HEK293 (cell line): ENCODE data around the gene SMARCA1.
A peak's percentile ranks its signal among the peaks of the same experiment; 100 is the strongest.

Experiments used
- CTCF ChIA-PET: fragments of 350-600 bp; formaldehyde crosslinking; extraction: SDS; loops from one replicate; lab custom pipeline; 2021; ENCODE audit warnings: antibody characterized with exemption; lab: Yijun Ruan, JAX
- POLR2A ChIA-PET: fragments of 300-600 bp; formaldehyde crosslinking; extraction: SDS; loops from one replicate; lab custom pipeline; 2020; ENCODE audit warnings: antibody characterized with exemption, inconsistent platforms; lab: Yijun Ruan, JAX
- H3K27ac ChIP-seq: fragments of 200-500 bp; sonication (Bioruptor generic); 2 replicates; pipeline ENCODE4 v1.5.1; 2014; ENCODE audit warnings: low read depth, low read length, control low read depth, inconsistent platforms; ENCODE audit errors: extremely low read depth
- H3K36me3 ChIP-seq, 2 experiments: fragments of 200-500 bp in 1 of 2; sonication (Bioruptor generic) in 1 of 2; 1 replicate in 1 of 2; 2 replicates in 1 of 2; pipeline ENCODE4 v1.5.1; 2014 to 2017; ENCODE audit warnings: inconsistent platforms in 2 of 2, low read length in 2 of 2; ENCODE audit not compliant: control insufficient read depth in 2 of 2, insufficient read depth in 1 of 2
- H3K4me1 ChIP-seq: fragments of 200-500 bp; sonication (Bioruptor generic); 2 replicates; pipeline ENCODE4 v1.5.1; 2014; ENCODE audit warnings: mild to moderate bottlenecking, low read length, inconsistent platforms; ENCODE audit not compliant: control insufficient read depth, insufficient read depth
- H3K4me3 ChIP-seq: 2 replicates; pipeline ENCODE4 v1.5.1; 2011; ENCODE audit warnings: low read depth, mild to moderate bottlenecking, control low read depth, low read length, moderate library complexity
- H3K9me3 ChIP-seq: fragments of 200-500 bp; sonication (Bioruptor generic); 2 replicates; pipeline ENCODE4 v1.5.1; 2014; ENCODE audit warnings: low read depth, low read length, inconsistent platforms; ENCODE audit not compliant: control insufficient read depth, insufficient read depth
- BCL11A ChIP-seq: fragments of 450-650 bp; formaldehyde crosslinking; IDR thresholded peaks from 2 replicates; pipeline ENCODE4 v1.5.1; 2016; ENCODE audit warnings: low read depth, missing biosample characterization, missing genetic modification characterization
- GLIS1 ChIP-seq: fragments of 450-650 bp; formaldehyde crosslinking; IDR thresholded peaks from 2 replicates; pipeline ENCODE4 v1.5.1; 2016; ENCODE audit warnings: missing biosample characterization, missing genetic modification characterization
- HOXD13 ChIP-seq: sonication (generic); formaldehyde crosslinking; IDR thresholded peaks from 2 replicates; pipeline ENCODE4 v1.8.0; 2022; ENCODE audit warnings: missing genetic modification reagents, borderline replicate concordance
- IKZF3 ChIP-seq: fragments of 450-650 bp; IDR thresholded peaks from 2 replicates; pipeline ENCODE4 v1.5.0; 2018; ENCODE audit warnings: missing biosample characterization, mild to moderate bottlenecking, missing genetic modification characterization, moderate library complexity
- PRDM4 ChIP-seq: fragments of 450-650 bp; formaldehyde crosslinking; IDR thresholded peaks from 2 replicates; pipeline ENCODE4 v1.5.1; 2017; ENCODE audit warnings: missing biosample characterization, missing genetic modification characterization
- YY1 ChIP-seq: fragments of 450-650 bp; formaldehyde crosslinking; IDR thresholded peaks from 2 replicates; pipeline ENCODE4 v1.5.1; 2018; ENCODE audit warnings: missing biosample characterization, missing genetic modification characterization
- ZBTB17 ChIP-seq: fragments of 450-650 bp; formaldehyde crosslinking; IDR thresholded peaks from 2 replicates; pipeline ENCODE4 v1.5.1; 2016; ENCODE audit warnings: missing biosample characterization, missing genetic modification characterization
- ZBTB44 ChIP-seq: fragments of 450-650 bp; IDR thresholded peaks from 2 replicates; pipeline ENCODE4 v1.5.1; 2018; ENCODE audit warnings: missing biosample characterization, mild to moderate bottlenecking, missing genetic modification characterization
- ZIC2 ChIP-seq: fragments of 450-650 bp; formaldehyde crosslinking; IDR thresholded peaks from 2 replicates; pipeline ENCODE4 v1.5.1; 2016; ENCODE audit warnings: missing biosample characterization, missing genetic modification characterization
- ZNF146 ChIP-seq: fragments of 450-650 bp; formaldehyde crosslinking; IDR thresholded peaks from 2 replicates; pipeline ENCODE4 v1.5.1; 2016; ENCODE audit warnings: missing biosample characterization, missing genetic modification characterization
- ZNF23 ChIP-seq: fragments of 450-650 bp; formaldehyde crosslinking; IDR thresholded peaks from 2 replicates; pipeline ENCODE4 v1.5.1; 2016; ENCODE audit warnings: missing biosample characterization, missing genetic modification characterization, borderline replicate concordance
- ZNF302 ChIP-seq: fragments of 450-650 bp; formaldehyde crosslinking; IDR thresholded peaks from 2 replicates; pipeline ENCODE4 v1.5.1; 2016; ENCODE audit warnings: missing biosample characterization, missing genetic modification characterization, low read depth
- ZNF335 ChIP-seq: fragments of 450-650 bp; formaldehyde crosslinking; conservative IDR thresholded peaks from 2 replicates; pipeline ENCODE4 v1.5.1; 2016; ENCODE audit warnings: missing biosample characterization, missing genetic modification characterization
- ZNF416 ChIP-seq: fragments of 450-650 bp; formaldehyde crosslinking; IDR thresholded peaks from 2 replicates; pipeline ENCODE4 v1.5.1; 2016; ENCODE audit warnings: missing biosample characterization, missing genetic modification characterization
- ZNF560 ChIP-seq: fragments of 450-650 bp; formaldehyde crosslinking; IDR thresholded peaks from 2 replicates; pipeline ENCODE4 v1.5.1; 2017; ENCODE audit warnings: missing biosample characterization, missing genetic modification characterization, borderline replicate concordance
- ZNF596 ChIP-seq: fragments of 450-650 bp; IDR thresholded peaks from 2 replicates; pipeline ENCODE4 v1.5.0; 2018; ENCODE audit warnings: missing biosample characterization, mild to moderate bottlenecking, missing genetic modification characterization, moderate library complexity
- ZNF629 ChIP-seq: fragments of 450-650 bp; formaldehyde crosslinking; IDR thresholded peaks from 2 replicates; pipeline ENCODE4 v1.5.1; 2017; ENCODE audit warnings: missing biosample characterization, missing genetic modification characterization
- ZNF707 ChIP-seq: fragments of 450-650 bp; formaldehyde crosslinking; IDR thresholded peaks from 2 replicates; pipeline ENCODE4 v1.5.1; 2016; ENCODE audit warnings: missing biosample characterization, missing genetic modification characterization
- ZNF747 ChIP-seq: fragments of 450-650 bp; formaldehyde crosslinking; IDR thresholded peaks from 2 replicates; pipeline ENCODE4 v1.5.1; 2016; ENCODE audit warnings: missing biosample characterization, missing genetic modification characterization
- ZNF843 ChIP-seq: fragments of 450-650 bp; formaldehyde crosslinking; IDR thresholded peaks from 2 replicates; pipeline ENCODE4 v1.5.1; 2016; ENCODE audit warnings: missing biosample characterization, missing genetic modification characterization
- ZXDB ChIP-seq: fragments of 450-650 bp; formaldehyde crosslinking; IDR thresholded peaks from 2 replicates; pipeline ENCODE4 v1.5.1; 2016; ENCODE audit warnings: missing biosample characterization, missing genetic modification characterization
- TF ChIP-seq, protein P1 (sequence below): fragments of 450-650 bp; formaldehyde crosslinking; IDR thresholded peaks from 2 replicates; pipeline ENCODE4 v1.5.1; 2016; ENCODE audit warnings: missing biosample characterization, missing genetic modification characterization
- TF ChIP-seq, protein P2 (sequence below): fragments of 450-650 bp; formaldehyde crosslinking; IDR thresholded peaks from 2 replicates; pipeline ENCODE4 v1.5.1; 2016; ENCODE audit warnings: missing biosample characterization, missing genetic modification characterization
- TF ChIP-seq, protein P3 (sequence below): fragments of 450-650 bp; IDR thresholded peaks from 2 replicates; pipeline ENCODE4 v1.5.1; 2018; ENCODE audit warnings: missing biosample characterization, missing genetic modification characterization

SMARCA1 gene

DNA sequence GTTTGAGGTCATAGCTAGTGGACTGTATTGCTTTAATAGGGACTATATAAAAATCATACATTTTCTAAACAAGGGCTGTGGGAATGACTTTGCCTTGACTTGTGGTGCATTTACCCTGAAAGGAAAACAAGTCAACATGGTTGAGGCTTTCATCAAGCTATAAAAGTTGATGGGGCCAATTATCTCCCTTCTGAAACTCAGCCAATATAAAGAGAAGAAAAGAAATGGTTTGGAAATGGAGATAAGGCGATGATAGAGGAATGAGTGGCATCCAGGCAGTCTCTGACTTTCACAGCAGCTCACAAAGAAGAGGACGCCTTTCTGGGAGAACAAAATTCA, 118.7 kb downstream of the SMARCA1 start (continued):
- peak; percentile 94 for TF ChIP-seq ZNF843 (tag by site-specific recombination)
- TF ChIP-seq ZNF629 (tag by site-specific recombination) = peak; percentile 78
- TF ChIP-seq ZBTB44 (tag by site-specific recombination) = peak; percentile 89
- TF ChIP-seq ZNF707 = no peak
- TF ChIP-seq, protein P1, sequence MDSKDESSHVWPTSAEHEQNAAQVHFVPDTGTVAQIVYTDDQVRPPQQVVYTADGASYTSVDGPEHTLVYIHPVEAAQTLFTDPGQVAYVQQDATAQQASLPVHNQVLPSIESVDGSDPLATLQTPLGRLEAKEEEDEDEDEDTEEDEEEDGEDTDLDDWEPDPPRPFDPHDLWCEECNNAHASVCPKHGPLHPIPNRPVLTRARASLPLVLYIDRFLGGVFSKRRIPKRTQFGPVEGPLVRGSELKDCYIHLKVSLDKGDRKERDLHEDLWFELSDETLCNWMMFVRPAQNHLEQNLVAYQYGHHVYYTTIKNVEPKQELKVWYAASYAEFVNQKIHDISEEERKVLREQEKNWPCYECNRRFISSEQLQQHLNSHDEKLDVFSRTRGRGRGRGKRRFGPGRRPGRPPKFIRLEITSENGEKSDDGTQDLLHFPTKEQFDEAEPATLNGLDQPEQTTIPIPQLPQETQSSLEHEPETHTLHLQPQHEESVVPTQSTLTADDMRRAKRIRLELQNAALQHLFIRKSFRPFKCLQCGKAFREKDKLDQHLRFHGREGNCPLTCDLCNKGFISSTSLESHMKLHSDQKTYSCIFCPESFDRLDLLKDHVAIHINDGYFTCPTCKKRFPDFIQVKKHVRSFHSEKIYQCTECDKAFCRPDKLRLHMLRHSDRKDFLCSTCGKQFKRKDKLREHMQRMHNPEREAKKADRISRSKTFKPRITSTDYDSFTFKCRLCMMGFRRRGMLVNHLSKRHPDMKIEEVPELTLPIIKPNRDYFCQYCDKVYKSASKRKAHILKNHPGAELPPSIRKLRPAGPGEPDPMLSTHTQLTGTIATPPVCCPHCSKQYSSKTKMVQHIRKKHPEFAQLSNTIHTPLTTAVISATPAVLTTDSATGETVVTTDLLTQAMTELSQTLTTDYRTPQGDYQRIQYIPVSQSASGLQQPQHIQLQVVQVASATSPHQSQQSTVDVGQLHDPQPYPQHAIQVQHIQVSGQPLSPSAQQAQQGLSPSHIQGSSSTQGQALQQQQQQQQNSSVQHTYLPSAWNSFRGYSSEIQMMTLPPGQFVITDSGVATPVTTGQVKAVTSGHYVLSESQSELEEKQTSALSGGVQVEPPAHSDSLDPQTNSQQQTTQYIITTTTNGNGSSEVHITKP = no peak
- TF ChIP-seq ZNF416 (tag by site-specific recombination) = no peak
- TF ChIP-seq ZNF596 = 0 out of 2 replicates have a peak, but pooled peaks have one; percentile 32
- 0 out of 2 replicates have a peak, but pooled peaks have one; percentile 26 for TF ChIP-seq ZBTB17
- TF ChIP-seq PRDM4 = peak; percentile 80
- peak; percentile 60 for TF ChIP-seq YY1

DNA sequence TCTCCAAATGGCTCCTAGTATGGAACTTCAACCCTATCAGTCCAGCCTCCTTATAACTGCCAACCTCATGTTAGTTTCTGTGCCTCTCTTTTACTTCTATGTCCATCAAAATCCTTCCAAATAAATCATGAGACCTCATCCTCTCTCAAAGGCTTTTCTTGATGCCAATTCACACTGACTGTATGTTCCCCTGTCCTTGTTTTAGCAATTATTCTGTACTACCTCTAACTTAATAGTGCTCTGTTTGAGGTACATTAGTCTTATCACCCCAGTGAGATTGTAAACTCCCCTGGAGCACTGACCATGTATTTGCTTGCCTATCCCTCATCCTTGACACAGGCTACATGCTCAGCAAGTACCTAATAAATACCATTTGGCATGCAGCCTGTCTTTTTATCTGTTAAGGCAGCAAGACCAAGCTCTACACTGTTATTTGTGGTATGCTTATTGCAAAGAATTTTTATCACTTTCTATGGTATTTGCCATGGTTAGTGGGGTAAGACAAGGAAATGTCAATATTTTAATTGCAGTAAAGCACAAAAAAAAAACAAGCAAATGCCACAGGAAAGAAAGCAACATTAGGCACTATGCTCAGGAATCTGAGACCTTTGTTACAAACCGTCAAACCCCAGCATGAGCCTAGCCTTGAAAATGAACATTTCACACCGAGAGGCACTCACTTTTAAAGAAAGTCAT, 119.2 kb downstream of the SMARCA1 start:
- Histone ChIP-seq H3K4me1 (peaks cover 4% of the 10 kb centered on the region; the same call in 1 of the 2 replicates), H3K4me3 (no peak overlapping the region), H3K27ac (peak overlapping the region; percentile 57), H3K9me3 (no peaks in the 10 kb centered on the region), H3K36me3 (no peaks in the 10 kb centered on the region)
- ChIA-PET CTCF (no interaction called here), POLR2A (no interaction called here)
- TF ChIP-seq BCL11A (tag by site-specific recombination) (no peak), GLIS1 (tag by site-specific recombination) (peak; percentile 59), ZNF747 (no peak), IKZF3 (tag by site-specific recombination) (peak; percentile 19; the same call in 1 of the 2 replicates), HOXD13 (CRISPR knock-in tag) (0 out of 2 replicates have a peak, but pooled peaks have one; percentile 22), ZNF302 (no peak), ZNF146 (tag by site-specific recombination) (0 out of 2 replicates have a peak, but pooled peaks have one; percentile 2), ZNF335 (tag by site-specific recombination) (no peak), ZXDB (0 out of 2 replicates have a peak, but pooled peaks have one; percentile 80), ZIC2 (tag by site-specific recombination) (peak; percentile 40), ZNF23 (tag by site-specific recombination) (no peak), ZNF843 (tag by site-specific recombination) (peak; percentile 95; the same call in 1 of the 2 replicates), ZNF560 (tag by site-specific recombination) (no peak)
- TF ChIP-seq, protein P2, sequence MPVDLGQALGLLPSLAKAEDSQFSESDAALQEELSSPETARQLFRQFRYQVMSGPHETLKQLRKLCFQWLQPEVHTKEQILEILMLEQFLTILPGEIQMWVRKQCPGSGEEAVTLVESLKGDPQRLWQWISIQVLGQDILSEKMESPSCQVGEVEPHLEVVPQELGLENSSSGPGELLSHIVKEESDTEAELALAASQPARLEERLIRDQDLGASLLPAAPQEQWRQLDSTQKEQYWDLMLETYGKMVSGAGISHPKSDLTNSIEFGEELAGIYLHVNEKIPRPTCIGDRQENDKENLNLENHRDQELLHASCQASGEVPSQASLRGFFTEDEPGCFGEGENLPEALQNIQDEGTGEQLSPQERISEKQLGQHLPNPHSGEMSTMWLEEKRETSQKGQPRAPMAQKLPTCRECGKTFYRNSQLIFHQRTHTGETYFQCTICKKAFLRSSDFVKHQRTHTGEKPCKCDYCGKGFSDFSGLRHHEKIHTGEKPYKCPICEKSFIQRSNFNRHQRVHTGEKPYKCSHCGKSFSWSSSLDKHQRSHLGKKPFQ (tag by site-specific recombination) = peak; percentile 99
- TF ChIP-seq, protein P3, sequence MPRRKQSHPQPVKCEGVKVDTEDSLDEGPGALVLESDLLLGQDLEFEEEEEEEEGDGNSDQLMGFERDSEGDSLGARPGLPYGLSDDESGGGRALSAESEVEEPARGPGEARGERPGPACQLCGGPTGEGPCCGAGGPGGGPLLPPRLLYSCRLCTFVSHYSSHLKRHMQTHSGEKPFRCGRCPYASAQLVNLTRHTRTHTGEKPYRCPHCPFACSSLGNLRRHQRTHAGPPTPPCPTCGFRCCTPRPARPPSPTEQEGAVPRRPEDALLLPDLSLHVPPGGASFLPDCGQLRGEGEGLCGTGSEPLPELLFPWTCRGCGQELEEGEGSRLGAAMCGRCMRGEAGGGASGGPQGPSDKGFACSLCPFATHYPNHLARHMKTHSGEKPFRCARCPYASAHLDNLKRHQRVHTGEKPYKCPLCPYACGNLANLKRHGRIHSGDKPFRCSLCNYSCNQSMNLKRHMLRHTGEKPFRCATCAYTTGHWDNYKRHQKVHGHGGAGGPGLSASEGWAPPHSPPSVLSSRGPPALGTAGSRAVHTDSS (tag by site-specific recombination) = no peak
